Suprapubic skin (tissue), 4 donors: ENCODE measurements around the gene FRMD4A. TPM values are rescaled to one million over a fixed set of nuclear protein-coding genes. Genes with fewer than 3 reads are reported as not detected.
"Not testable (repeated sequence)": the region's sequence is repeated elsewhere in the genome, so short reads cannot be mapped to it uniquely, and the experiment has no call there.

Source experiments
- DNase-seq, 2 donors: peaks; one replicate each; pipeline ENCODE4 v3.0.0-alpha.2; 2019; ENCODE audit warnings: low spot score in 2 of 2
- H3K27ac ChIP-seq: fragments of 200-600 bp; sonication (generic); one replicate; pipeline ENCODE4 v1.5.1; 2019
- H3K27me3 ChIP-seq: fragments of 200-600 bp; sonication (generic); one replicate; pipeline ENCODE4 v1.5.1; 2019
- H3K36me3 ChIP-seq: fragments of 200-600 bp; sonication (generic); one replicate; pipeline ENCODE4 v1.5.1; 2019
- H3K4me1 ChIP-seq: fragments of 200-600 bp; sonication (generic); one replicate; pipeline ENCODE4 v1.5.1; 2019
- H3K4me3 ChIP-seq: fragments of 200-600 bp; sonication (generic); one replicate; pipeline ENCODE4 v1.5.1; 2019; ENCODE audit warnings: mild to moderate bottlenecking
- H3K9me3 ChIP-seq: fragments of 200-600 bp; sonication (generic); one replicate; pipeline ENCODE4 v1.5.1; 2019
- CTCF ChIP-seq, 2 donors: fragments of 200-600 bp in 1 of 2; fragments of 450-650 bp in 1 of 2; sonication (generic) in 1 of 2; IDR thresholded peaks; one replicate each; pipeline ENCODE4 v1.5.1; 2016 to 2019; ENCODE audit warnings: antibody characterized with exemption in 2 of 2, mild to moderate bottlenecking in 1 of 2, moderate library complexity in 1 of 2
- EP300 ChIP-seq: sonication (generic); formaldehyde crosslinking; IDR thresholded peaks from one replicate; pipeline ENCODE4 v1.6.1; 2017; ENCODE audit warnings: antibody characterized with exemption
- POLR2A ChIP-seq, 2 donors: fragments of 450-650 bp; IDR thresholded peaks; one replicate each; pipeline ENCODE4 v1.6.1; 2017; ENCODE audit warnings: antibody characterized with exemption in 2 of 2, mild to moderate bottlenecking in 2 of 2, moderate library complexity in 2 of 2
- POLR2AphosphoS5 ChIP-seq, 3 donors: sonication (generic); formaldehyde crosslinking; IDR thresholded peaks; one replicate each; pipeline ENCODE4 v1.6.1; 2017; ENCODE audit warnings: antibody characterized with exemption in 3 of 3
- WGBS: methylation state at CpG from one replicate; pipeline ENCODE4 v1.1.5; 2018; 5-methylcytosine and 5-hydroxymethylcytosine counted together
- total RNA-seq, 4 donors: library from RNA; depleted of rRNA; stranded (reverse); fragments of >200 nt; gene quantifications; one replicate each; pipeline ENCODE4 v1.1.0, GENCODE V29; 2016

FRMD4A gene
- total RNA-seq, 4 donors from 2014 or later: 27.4 to 86.3 (median 58.0) TPM

GRCh38 chr10:14225379-14225778 lies 105.3 kb downstream of the FRMD4A start:
- H3K27ac ChIP-seq: no peak overlapping the region
- H3K4me3 ChIP-seq: no peak overlapping the region
- H3K9me3 ChIP-seq: no peaks in the 10 kb centered on the region
- no peak for DNase-seq
- 57% methylated on average over 4 of the region's 4 CpGs for WGBS
- no peaks in the 10 kb centered on the region for H3K36me3 ChIP-seq
- TF ChIP-seq POLR2AphosphoS5 (IDR thresholded peaks at IDR 0.05): no peak
- TF ChIP-seq POLR2A (IDR thresholded peaks at IDR 0.05): no peak
- TF ChIP-seq EP300: no peak
- TF ChIP-seq CTCF (IDR thresholded peaks at IDR 0.05): no peak
- peaks cover 14% of the 10 kb centered on the region for H3K27me3 ChIP-seq
- H3K4me1 ChIP-seq: no peaks in the 10 kb centered on the region

- peaks cover 16% of the 10 kb centered on the region for H3K27me3 ChIP-seq
- H3K36me3 ChIP-seq: no peaks in the 10 kb centered on the region
- WGBS: 81% methylated on average over 7 of the region's 7 CpGs
- no peak overlapping the region for H3K27ac ChIP-seq
- no peaks in the 10 kb centered on the region for H3K4me1 ChIP-seq
- H3K9me3 ChIP-seq: no peaks in the 10 kb centered on the region
- DNase-seq: no peak
- H3K4me3 ChIP-seq: no peak overlapping the region
- no peak for TF ChIP-seq POLR2A (IDR thresholded peaks at IDR 0.05)
- TF ChIP-seq EP300: no peak
Observed at GRCh38 chr10:14220026-14220425, 110.7 kb downstream of the FRMD4A start.

- H3K9me3 ChIP-seq: no peaks in the 10 kb centered on the region
- H3K27ac ChIP-seq: no peak overlapping the region
- DNase-seq: no peak
- H3K4me1 ChIP-seq: no peaks in the 10 kb centered on the region
- 87% methylated on average over 5 of the region's 5 CpGs for WGBS
- no peak overlapping the region for H3K4me3 ChIP-seq
- peaks cover 16% of the 10 kb centered on the region for H3K27me3 ChIP-seq
- no peaks in the 10 kb centered on the region for H3K36me3 ChIP-seq
- TF ChIP-seq EP300: no peak
- TF ChIP-seq CTCF (IDR thresholded peaks at IDR 0.05): no peak
- TF ChIP-seq POLR2A (IDR thresholded peaks at IDR 0.05): no peak
- no peak for TF ChIP-seq POLR2AphosphoS5 (IDR thresholded peaks at IDR 0.05)
Observed at GRCh38 chr10:14219411-14219810, 111.3 kb downstream of the FRMD4A start.

- TF ChIP-seq POLR2AphosphoS5 (IDR thresholded peaks at IDR 0.05) (no peak), EP300 (no peak), CTCF (IDR thresholded peaks at IDR 0.05) (no peak), POLR2A (IDR thresholded peaks at IDR 0.05) (no peak)
- Histone ChIP-seq H3K36me3 (no peaks in the 10 kb centered on the region), H3K27ac (no peak overlapping the region), H3K9me3 (no peaks in the 10 kb centered on the region), H3K4me3 (no peak overlapping the region), H3K4me1 (no peaks in the 10 kb centered on the region), H3K27me3 (peaks cover 9% of the 10 kb centered on the region)
- 83% methylated on average over 7 of the region's 7 CpGs for WGBS
- DNase-seq: no peak
Observed at GRCh38 chr10:14215641-14216040, 115.1 kb downstream of the FRMD4A start.

- H3K36me3 ChIP-seq, H3K4me3 ChIP-seq, H3K27me3 ChIP-seq, H3K4me1 ChIP-seq, H3K27ac ChIP-seq, DNase-seq, H3K9me3 ChIP-seq: not testable (repeated sequence)
- WGBS: 79% methylated on average over 7 of the region's 7 CpGs
Observed at GRCh38 chr10:14213703-14214102, 117.0 kb downstream of the FRMD4A start.

DNA sequence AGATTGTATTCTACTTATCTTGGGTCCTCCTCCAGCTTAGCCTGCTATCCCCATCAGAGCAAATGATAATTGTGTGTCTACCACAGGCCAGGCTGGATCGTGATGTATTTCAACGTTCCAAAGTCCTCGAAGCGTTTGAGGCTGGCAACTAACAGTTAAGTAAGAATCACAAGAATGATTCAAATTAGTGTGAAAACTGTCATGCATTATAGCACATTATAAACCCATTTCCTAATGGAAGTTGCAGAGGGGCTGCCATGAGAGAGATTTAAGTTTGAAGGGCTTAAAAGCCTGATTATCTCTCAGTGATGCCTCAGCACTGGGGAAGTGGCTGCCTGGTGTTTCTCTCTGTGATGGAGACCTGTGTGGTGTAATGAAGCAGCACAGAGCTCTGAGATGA lies 119.1 kb downstream of the FRMD4A start:
- TF ChIP-seq POLR2AphosphoS5 (IDR thresholded peaks at IDR 0.05) (no peak), CTCF (IDR thresholded peaks at IDR 0.05) (no peak), POLR2A (IDR thresholded peaks at IDR 0.05) (no peak), EP300 (no peak)
- WGBS: 59% methylated on average over 4 of the region's 4 CpGs
- Histone ChIP-seq H3K27me3 (peaks cover 2% of the 10 kb centered on the region), H3K9me3 (no peaks in the 10 kb centered on the region), H3K4me1 (no peaks in the 10 kb centered on the region), H3K27ac (no peak overlapping the region), H3K36me3 (no peaks in the 10 kb centered on the region), H3K4me3 (no peak overlapping the region)
- DNase-seq: no peak
